ENCODE data around the gene LRRFIP1.

DNA sequence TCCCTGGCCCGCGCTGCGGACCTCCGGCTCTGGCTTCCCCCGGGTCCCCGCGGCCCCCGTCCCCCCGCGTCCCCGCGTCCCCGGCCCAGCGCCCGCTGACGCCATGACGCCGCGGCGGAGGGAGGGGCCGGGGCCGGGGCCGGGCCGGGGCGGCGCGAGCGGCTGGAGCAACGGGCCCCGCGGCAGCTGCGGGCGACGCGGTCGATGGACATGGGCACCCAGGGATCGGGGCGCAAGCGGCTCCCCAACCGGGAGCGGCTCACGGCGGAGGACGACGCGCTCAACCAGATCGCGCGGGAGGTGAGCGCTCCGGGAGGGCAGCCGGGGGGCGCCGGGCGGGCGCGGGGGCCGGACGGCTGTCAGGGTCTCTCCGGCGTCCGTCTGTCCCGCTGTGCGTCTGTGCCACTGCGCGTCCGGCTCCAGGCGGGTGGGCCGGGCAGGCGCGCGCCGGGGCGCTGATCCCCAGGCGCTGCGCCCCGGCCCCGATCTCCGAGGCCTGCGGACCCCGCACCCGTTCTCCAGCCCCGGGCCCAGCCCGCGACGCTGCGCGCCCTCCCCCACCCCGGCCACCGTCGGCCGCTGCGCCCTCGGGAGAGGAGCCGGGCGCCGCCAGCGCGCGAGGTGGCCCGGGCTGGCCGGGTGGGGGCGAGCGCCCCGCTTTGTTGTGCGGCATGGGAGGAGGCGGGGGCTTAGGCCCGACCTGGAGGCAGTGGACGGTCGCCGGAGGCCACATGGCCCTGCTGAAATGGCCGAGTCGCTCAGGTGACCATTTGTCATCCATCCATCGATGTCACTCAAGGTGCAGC lies at the start of gene LRRFIP1:
- TF ChIP-seq, protein P1, sequence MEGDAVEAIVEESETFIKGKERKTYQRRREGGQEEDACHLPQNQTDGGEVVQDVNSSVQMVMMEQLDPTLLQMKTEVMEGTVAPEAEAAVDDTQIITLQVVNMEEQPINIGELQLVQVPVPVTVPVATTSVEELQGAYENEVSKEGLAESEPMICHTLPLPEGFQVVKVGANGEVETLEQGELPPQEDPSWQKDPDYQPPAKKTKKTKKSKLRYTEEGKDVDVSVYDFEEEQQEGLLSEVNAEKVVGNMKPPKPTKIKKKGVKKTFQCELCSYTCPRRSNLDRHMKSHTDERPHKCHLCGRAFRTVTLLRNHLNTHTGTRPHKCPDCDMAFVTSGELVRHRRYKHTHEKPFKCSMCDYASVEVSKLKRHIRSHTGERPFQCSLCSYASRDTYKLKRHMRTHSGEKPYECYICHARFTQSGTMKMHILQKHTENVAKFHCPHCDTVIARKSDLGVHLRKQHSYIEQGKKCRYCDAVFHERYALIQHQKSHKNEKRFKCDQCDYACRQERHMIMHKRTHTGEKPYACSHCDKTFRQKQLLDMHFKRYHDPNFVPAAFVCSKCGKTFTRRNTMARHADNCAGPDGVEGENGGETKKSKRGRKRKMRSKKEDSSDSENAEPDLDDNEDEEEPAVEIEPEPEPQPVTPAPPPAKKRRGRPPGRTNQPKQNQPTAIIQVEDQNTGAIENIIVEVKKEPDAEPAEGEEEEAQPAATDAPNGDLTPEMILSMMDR (IDR thresholded peaks at IDR 0.05): 0 out of 3 replicates have a peak, but pooled peaks have one; percentile 8
- TF ChIP-seq EP300 (IDR thresholded peaks at IDR 0.05) (no peak), POLR2A (IDR thresholded peaks at IDR 0.05; ENCODE audit: low read length) (peak; percentile 43), FOSL2 (IDR thresholded peaks at IDR 0.05) (no peak), FOSL2 (CRISPR knock-in tag; IDR thresholded peaks at IDR 0.05) (no peak), RFX5 (IDR thresholded peaks at IDR 0.05) (no peak), EHMT2 (IDR thresholded peaks at IDR 0.05; ENCODE audit: low read depth) (no peak), CEBPB (IDR thresholded peaks at IDR 0.05) (no peak), RAD21 (conservative IDR thresholded peaks at IDR 0.05 in 1 of 2, IDR thresholded peaks at IDR 0.05 in 1 of 2) (no peak), KDM5A (IDR thresholded peaks at IDR 0.05) (no peak), SMC3 (IDR thresholded peaks at IDR 0.05) (no peak), PHF8 (IDR thresholded peaks at IDR 0.05; ENCODE audit: borderline replicate concordance, low read depth) (peak; percentile 22; the same call in 1 of the 2 replicates)
- TF ChIP-seq, protein P2, sequence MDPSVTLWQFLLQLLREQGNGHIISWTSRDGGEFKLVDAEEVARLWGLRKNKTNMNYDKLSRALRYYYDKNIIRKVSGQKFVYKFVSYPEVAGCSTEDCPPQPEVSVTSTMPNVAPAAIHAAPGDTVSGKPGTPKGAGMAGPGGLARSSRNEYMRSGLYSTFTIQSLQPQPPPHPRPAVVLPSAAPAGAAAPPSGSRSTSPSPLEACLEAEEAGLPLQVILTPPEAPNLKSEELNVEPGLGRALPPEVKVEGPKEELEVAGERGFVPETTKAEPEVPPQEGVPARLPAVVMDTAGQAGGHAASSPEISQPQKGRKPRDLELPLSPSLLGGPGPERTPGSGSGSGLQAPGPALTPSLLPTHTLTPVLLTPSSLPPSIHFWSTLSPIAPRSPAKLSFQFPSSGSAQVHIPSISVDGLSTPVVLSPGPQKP (IDR thresholded peaks at IDR 0.05; ENCODE audit: low read depth, low read length): no peak
- TF ChIP-seq, protein P3, sequence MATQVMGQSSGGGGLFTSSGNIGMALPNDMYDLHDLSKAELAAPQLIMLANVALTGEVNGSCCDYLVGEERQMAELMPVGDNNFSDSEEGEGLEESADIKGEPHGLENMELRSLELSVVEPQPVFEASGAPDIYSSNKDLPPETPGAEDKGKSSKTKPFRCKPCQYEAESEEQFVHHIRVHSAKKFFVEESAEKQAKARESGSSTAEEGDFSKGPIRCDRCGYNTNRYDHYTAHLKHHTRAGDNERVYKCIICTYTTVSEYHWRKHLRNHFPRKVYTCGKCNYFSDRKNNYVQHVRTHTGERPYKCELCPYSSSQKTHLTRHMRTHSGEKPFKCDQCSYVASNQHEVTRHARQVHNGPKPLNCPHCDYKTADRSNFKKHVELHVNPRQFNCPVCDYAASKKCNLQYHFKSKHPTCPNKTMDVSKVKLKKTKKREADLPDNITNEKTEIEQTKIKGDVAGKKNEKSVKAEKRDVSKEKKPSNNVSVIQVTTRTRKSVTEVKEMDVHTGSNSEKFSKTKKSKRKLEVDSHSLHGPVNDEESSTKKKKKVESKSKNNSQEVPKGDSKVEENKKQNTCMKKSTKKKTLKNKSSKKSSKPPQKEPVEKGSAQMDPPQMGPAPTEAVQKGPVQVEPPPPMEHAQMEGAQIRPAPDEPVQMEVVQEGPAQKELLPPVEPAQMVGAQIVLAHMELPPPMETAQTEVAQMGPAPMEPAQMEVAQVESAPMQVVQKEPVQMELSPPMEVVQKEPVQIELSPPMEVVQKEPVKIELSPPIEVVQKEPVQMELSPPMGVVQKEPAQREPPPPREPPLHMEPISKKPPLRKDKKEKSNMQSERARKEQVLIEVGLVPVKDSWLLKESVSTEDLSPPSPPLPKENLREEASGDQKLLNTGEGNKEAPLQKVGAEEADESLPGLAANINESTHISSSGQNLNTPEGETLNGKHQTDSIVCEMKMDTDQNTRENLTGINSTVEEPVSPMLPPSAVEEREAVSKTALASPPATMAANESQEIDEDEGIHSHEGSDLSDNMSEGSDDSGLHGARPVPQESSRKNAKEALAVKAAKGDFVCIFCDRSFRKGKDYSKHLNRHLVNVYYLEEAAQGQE (IDR thresholded peaks at IDR 0.05): no peak

All from A549 (cell line).